Rectal smooth muscle tissue (tissue), 1 donor: ENCODE data around the gene FARP1.
A peak's percentile ranks its signal among the peaks of the same experiment; 100 is the strongest.

Experiments
- H3K27ac ChIP-seq: one replicate; pipeline ENCODE4 v1.7.0; 2013; ENCODE audit warnings: low read depth, low read length, inconsistent platforms
- H3K27me3 ChIP-seq: one replicate; pipeline ENCODE4 v1.7.0; 2013; ENCODE audit warnings: low read length; ENCODE audit not compliant: control insufficient read depth, insufficient read depth
- H3K36me3 ChIP-seq: one replicate; pipeline ENCODE4 v1.7.0; 2013; ENCODE audit warnings: low read length; ENCODE audit not compliant: control insufficient read depth, insufficient read depth
- H3K4me1 ChIP-seq: one replicate; pipeline ENCODE4 v1.7.0; 2013; ENCODE audit warnings: low read length; ENCODE audit not compliant: control insufficient read depth, insufficient read depth
- H3K4me3 ChIP-seq: one replicate; pipeline ENCODE4 v1.7.0; 2013; ENCODE audit warnings: low read length
- H3K9ac ChIP-seq: one replicate; pipeline ENCODE4 v1.7.0; 2013; ENCODE audit warnings: low read length

FARP1 gene

DNA sequence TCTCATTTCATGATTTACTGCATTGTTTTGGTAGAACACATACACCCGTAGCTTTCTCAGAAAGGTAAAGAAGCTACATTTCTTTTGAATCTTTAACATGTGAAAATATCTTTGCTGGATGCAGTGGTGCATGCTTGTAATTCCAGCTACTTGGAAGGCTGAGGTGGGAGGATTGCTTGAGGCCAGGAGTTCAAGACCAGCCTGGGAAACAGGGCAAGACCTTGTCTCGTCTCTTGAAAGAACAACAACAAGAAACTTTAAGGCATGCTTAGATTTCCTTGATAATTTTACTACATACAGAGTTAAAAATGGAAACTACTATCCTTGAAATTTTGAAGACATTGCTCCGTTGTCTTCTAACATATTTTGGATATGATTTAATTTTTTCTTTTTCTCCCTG, 26.4 kb downstream of the FARP1 start:
- no peak overlapping the region for H3K27ac ChIP-seq
- H3K4me3 ChIP-seq, result no peak overlapping the region
- no peaks in the 10 kb centered on the region for H3K27me3 ChIP-seq
- peaks cover 23% of the 10 kb centered on the region for H3K4me1 ChIP-seq
- no peak overlapping the region for H3K9ac ChIP-seq
- H3K36me3 ChIP-seq, result no peaks in the 10 kb centered on the region

DNA sequence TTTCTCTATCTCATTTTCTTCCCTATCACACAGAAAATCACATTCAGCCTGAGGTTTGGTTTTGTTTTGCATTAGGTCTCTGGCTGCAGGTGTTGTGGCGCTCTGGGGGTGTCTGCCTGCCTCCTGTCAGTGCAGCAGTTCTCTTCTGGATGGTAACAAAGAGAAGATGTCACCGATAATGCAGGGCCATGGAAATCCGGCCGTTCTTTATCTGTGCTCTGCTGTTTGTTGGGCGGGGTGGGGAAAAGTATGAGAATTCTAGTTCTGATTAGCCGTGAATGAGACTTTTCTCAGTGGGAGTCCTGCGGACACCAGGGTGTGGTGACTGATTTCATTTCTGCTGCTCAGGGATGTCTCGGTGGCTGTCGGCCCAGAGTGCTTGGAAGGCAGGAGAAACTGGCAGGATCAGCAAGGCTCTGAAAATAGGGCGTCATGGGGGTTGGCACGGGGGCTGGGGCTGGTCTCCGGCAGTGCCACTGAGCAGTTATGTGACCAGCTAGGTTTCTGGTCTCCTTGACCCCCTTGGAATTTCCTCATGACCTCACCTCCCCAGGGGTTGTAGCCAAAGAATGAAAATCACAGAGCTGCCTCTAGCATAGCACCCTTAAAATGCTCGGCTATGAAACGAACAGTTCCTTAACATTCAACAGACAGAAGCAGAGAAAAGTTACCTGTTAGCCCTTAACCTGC, 29.2 kb downstream of the FARP1 start:
- H3K27ac ChIP-seq, result peak overlapping the region; percentile 64
- peak overlapping the region; percentile 1 for H3K4me3 ChIP-seq
- no peaks in the 10 kb centered on the region for H3K27me3 ChIP-seq
- H3K4me1 ChIP-seq, result peaks cover 28% of the 10 kb centered on the region
- no peak overlapping the region for H3K9ac ChIP-seq
- no peaks in the 10 kb centered on the region for H3K36me3 ChIP-seq

DNA sequence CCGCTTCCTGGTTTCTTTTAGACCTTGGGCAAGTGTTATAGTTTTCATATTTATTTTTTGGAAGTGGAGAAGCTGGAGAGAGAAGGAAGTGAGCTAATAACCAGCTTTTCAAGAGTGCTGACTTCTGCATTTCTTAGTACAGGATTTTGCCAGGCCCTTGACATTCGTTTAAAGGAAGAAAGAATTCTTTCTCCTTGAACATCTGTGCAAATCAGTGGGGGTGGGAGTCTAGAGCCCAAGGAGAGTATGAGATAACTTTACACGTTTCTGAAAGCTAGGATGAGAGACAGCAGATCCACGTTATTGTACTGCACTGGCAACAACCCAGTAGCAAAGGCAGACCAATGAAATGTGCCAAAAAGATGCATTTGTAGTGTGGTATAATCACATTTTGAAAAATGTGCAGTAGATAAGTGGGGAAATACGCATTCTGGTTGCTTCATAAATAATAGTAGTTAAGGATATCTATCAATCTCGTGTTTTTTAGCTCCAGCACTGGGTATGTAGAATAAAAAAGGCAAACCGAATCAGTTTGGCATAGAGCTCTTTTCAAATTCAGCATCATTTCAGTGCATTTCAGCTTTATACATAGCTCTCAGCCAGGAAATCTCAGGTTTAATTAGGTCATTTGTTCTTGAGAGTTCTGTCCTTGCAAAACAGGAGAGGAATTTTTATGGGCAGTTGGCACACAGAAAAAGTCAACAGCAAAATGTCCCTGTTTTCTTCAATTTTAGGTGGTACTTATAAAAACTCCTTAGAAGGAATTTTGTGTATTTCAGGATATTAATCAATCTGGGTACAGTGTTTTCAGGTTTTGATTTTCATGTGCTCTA, 29.9 kb downstream of the FARP1 start:
- Histone ChIP-seq H3K4me1 (peaks cover 28% of the 10 kb centered on the region), H3K36me3 (no peaks in the 10 kb centered on the region), H3K27ac (peak overlapping the region; percentile 64), H3K9ac (no peak overlapping the region), H3K27me3 (no peaks in the 10 kb centered on the region), H3K4me3 (no peak overlapping the region)

DNA sequence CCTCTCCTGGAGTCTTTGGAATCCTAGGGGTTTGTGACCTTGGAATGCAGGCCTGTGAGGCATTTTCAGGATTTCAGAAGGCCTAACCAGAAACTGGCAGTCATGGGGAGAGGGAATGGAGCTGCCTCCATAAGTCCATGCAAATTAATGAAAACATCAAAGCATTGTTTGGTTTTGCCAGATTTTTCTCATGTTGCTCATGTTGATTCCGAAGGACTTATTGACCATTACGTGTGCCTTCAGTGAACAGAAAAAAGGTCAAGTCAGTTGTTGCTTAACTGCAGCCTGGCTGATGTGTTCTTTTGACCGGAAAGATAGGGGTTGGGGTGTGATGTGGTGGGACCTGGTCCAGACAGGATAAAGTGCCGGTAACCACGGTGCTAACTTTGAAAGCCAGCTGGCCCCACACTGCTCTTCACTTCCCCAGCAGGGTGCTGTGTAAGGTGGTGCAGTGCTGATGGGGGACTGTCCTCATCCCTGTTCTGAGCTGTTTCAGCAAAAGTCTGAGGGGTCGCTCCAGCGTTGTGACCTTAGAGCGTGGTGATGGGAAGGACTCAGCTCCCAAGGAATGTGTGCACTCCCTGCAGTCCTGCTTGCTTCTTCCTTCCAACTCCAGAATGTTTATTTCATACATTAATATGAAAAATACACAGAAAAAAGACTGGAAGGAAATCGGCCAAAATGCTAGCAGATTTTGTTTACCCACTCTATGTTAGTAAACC, 30.7 kb downstream of the FARP1 start:
- Histone ChIP-seq H3K9ac (no peak overlapping the region), H3K27me3 (no peaks in the 10 kb centered on the region), H3K4me3 (peak overlapping the region; percentile 50), H3K27ac (peak overlapping the region; percentile 64), H3K36me3 (no peaks in the 10 kb centered on the region), H3K4me1 (peaks cover 28% of the 10 kb centered on the region)

DNA sequence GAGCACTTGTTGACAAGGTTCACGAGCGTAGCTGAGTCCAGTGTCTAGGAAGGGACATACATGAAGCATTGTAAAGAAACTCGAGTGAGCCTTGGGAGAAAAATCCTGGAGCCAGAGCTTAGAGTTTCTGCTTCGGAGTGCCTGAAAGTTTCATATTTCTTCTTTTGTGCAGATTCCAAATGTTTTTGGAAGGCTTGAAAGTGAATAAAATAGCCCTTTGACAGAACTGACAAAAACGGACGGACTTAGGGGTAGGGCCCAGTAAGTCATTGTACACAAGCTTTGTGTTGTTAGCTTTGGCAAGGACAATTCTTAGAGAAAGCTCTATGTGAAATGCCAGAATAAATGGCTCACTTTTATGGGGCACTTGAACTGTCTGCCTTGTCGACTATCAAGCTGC, 31.4 kb downstream of the FARP1 start:
- no peaks in the 10 kb centered on the region for H3K36me3 ChIP-seq
- peak overlapping the region; percentile 64 for H3K27ac ChIP-seq
- H3K4me3 ChIP-seq, result no peak overlapping the region
- peaks cover 28% of the 10 kb centered on the region for H3K4me1 ChIP-seq
- no peaks in the 10 kb centered on the region for H3K27me3 ChIP-seq
- no peak overlapping the region for H3K9ac ChIP-seq

DNA sequence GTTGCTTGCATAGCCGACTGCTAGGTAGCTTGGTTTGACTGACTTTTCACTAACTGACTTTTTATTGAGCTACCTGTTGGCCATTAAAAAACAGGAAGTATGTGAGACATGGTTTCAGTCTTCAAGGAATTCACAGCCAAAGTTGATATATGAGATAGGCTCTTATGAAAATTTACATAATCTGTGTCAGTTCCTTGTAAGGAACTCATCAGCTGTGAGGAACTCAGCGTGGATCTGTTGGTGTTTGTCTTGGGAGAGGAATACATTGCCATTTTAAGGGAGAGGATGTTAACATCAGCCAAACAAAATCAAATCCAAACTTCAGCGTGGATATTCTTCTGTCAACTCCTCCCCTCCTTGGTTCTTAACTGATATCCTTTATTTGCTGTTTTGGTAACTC, 32.1 kb downstream of the FARP1 start:
- no peak overlapping the region for H3K4me3 ChIP-seq
- H3K4me1 ChIP-seq, result peaks cover 28% of the 10 kb centered on the region
- H3K27me3 ChIP-seq, result no peaks in the 10 kb centered on the region
- no peak overlapping the region for H3K9ac ChIP-seq
- H3K36me3 ChIP-seq, result no peaks in the 10 kb centered on the region
- no peak overlapping the region for H3K27ac ChIP-seq

DNA sequence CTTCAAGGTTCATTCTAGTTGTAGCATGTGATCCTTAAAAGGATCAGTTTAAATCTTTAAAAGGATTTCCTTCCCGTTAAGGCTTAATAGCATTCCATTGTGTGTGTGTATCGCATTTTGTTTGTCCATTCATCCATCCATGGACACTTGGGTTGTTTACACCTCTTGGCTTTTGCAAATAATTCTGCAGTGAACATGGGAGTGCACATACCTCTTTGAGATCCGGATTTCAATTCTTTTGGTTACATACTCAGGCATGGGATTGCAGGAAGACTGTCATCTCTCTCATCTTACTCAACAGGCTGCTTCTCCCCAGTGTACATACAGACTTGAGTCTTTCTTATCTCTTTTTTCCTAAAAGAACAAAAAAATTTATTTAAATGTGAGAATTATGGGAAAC, 32.9 kb downstream of the FARP1 start:
- Histone ChIP-seq H3K9ac (no peak overlapping the region), H3K4me1 (peaks cover 28% of the 10 kb centered on the region), H3K27me3 (no peaks in the 10 kb centered on the region), H3K36me3 (no peaks in the 10 kb centered on the region), H3K27ac (no peak overlapping the region), H3K4me3 (no peak overlapping the region)

DNA sequence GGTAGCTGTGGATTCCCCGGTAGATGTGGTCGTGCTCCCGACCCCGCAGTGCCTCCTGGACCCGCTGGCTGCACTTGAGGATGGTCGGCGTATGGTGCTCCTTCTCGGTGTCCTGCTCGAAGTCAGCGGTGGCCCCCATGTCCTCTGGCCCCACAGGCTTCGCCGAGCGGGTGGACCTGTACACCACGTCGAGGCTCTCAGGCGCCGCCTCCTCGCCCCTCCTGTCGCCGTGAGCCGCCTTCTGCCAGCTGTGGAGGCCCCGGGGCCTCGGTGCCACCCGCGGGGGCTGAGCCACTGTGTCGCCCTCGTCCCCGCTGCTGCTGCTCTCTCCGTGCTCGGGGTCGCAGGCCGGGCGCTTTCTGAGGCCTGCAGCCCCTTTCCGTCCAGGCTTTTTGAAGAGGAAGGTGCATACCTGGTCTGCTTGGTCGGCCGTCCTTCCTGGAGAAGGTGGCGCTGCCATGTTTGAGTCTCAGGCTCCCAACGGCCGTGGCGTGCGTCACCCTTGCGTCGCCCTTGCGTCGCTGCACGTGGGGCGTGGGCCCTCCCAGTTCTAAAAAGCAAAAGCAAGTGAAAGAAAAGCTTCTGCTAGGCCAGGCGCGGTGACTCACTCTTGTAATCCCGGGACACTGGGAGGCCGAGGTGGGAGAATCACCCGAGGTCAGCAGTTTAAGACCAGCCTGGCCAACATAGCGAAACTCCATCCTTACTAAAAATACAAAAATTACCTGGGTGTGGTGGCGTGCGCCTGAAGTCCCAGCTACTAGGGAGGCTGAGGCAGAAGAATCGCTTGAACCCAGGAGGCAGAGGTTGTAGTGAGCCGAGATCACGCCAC, 34.1 kb downstream of the FARP1 start, which contains the start of gene RNF113B:
Gene RNF113B (minus strand): TSS at position 493 of the 832 bp plus-strand sequence. CDS start 33 bp downstream, at position 460.
- no peak within 1 kb of the TSS for H3K27ac ChIP-seq

DNA sequence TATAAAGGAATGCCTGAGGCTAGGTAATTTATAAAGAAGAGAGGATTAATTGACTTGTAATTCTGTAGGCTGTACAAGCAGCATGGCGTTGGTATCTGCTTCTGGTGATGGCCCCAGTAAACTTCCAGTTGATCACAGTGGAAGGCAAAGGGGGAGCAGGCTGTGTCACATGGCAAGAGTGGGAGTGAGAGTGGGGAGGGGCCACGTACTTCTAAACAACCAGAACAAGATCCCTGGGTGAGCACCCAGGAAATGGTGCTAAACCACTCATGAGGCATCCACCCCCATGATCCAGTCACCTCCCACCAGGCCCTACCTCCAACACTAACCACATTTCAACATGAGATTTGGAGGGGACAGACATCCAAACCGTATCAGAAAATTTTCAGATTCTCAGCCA, 37.2 kb downstream of the FARP1 start:
- Histone ChIP-seq H3K4me1 (peaks cover 2% of the 10 kb centered on the region), H3K27me3 (no peaks in the 10 kb centered on the region), H3K27ac (no peak overlapping the region), H3K9ac (no peak overlapping the region), H3K4me3 (no peak overlapping the region), H3K36me3 (no peaks in the 10 kb centered on the region)

More for the DNA sequence above, 34.1 kb downstream of the FARP1 start, which contains the start of gene RNF113B:
- peaks cover 25% of the 10 kb centered on the region for H3K4me1 ChIP-seq
- H3K9ac ChIP-seq, result no peak within 1 kb of the TSS
- H3K27me3 ChIP-seq, result no peaks in the 10 kb centered on the region
- no peaks in the 10 kb centered on the region for H3K36me3 ChIP-seq
- H3K4me3 ChIP-seq, result no peak within 1 kb of the TSS

DNA sequence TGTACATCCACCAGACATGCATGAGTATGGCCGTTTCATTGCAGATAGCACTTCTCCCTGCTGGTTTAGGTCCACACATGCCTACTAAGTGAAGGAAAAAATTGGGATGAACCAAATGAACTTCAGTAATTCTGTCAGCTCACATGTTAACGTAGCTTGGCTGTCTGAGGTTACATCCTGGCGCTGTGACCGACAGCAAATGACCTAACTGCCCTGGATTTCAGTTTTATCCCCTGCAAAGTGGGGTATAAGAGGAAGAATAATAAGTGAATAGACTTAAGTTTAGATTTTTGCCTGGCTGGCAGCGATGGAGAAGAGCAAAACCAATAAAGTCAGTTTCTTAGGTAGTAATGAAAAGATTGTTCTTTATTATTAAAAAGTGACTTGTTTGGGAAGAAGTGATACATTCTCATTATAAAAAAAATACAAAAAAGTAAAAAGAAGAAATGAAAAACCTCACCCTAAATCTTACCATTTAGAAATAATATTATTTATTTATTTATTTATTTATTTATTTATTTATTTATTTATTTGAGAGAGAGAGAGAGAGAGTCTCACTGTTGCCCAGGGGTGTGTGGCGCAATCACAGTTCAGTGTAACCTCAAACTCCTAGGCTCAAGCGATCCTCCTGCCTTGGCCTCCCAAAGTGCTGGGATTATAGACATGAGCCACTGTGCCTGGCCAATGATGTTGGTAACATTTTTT, 38.4 kb downstream of the FARP1 start:
- Histone ChIP-seq H3K27me3 (no peaks in the 10 kb centered on the region), H3K27ac (no peak overlapping the region), H3K9ac (no peak overlapping the region), H3K4me3 (no peak overlapping the region), H3K4me1 (peaks cover 2% of the 10 kb centered on the region), H3K36me3 (no peaks in the 10 kb centered on the region)

DNA sequence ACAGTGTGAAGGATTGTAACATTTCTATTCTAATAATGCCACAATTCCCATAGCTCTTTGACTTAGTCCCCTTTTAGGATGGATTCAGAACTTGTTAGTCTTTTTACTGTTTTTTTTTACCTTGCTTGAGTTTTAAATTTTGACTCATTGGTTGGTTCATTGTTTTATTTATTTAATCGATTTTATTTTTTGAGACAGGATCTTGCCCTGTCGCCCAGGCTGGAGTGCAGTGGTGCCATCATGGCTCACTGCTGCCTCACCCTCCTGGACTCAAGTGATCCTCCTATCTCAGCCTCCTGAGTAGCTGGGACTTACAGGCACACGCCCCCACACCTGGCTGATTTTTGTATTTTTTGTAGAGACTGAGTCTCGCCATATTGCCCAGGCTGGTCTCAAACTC, 39.3 kb downstream of the FARP1 start:
- H3K4me1 ChIP-seq, result peaks cover 3% of the 10 kb centered on the region
- no peaks in the 10 kb centered on the region for H3K36me3 ChIP-seq
- H3K4me3 ChIP-seq, result no peak overlapping the region
- H3K27ac ChIP-seq, result no peak overlapping the region
- H3K27me3 ChIP-seq, result no peaks in the 10 kb centered on the region
- no peak overlapping the region for H3K9ac ChIP-seq
